WERI-Rb-1 (cell line): ENCODE data around the gene CECR2.

Experiments
- DNase-seq: peaks from one replicate; pipeline ENCODE4 v3.0.0-alpha.2; 2020
- H3K27ac ChIP-seq: fragments of 250-450 bp; sonication (Bioruptor Pico); 2 replicates; pipeline ENCODE4 v1.5.1; 2020; ENCODE audit warnings: mild to moderate bottlenecking, moderate library complexity
- H3K27me3 ChIP-seq: fragments of 250-450 bp; sonication (Bioruptor Pico); 2 replicates; pipeline ENCODE4 v1.5.1; 2021; ENCODE audit warnings: mild to moderate bottlenecking, low read depth, moderate library complexity; ENCODE audit not compliant: insufficient read depth, severe bottlenecking
- H3K36me3 ChIP-seq: fragments of 250-450 bp; sonication (Bioruptor Pico); 2 replicates; pipeline ENCODE4 v1.5.1; 2020; ENCODE audit warnings: mild to moderate bottlenecking, moderate library complexity
- H3K4me3 ChIP-seq: 2 replicates; pipeline ENCODE4 v1.5.1; 2011; ENCODE audit warnings: low read depth, mild to moderate bottlenecking, control low read depth, low read length
- H3K9me3 ChIP-seq: fragments of 250-450 bp; sonication (Bioruptor Pico); 2 replicates; pipeline ENCODE4 v1.5.1; 2021; ENCODE audit warnings: mild to moderate bottlenecking, moderate library complexity; ENCODE audit not compliant: severe bottlenecking
- TF ChIP-seq, protein P1 (sequence below): IDR thresholded peaks from 2 replicates; pipeline ENCODE4 v1.5.1; 2011; ENCODE audit warnings: low read depth, mild to moderate bottlenecking, control low read depth, inconsistent platforms, low read length

The CECR2 gene

DNA sequence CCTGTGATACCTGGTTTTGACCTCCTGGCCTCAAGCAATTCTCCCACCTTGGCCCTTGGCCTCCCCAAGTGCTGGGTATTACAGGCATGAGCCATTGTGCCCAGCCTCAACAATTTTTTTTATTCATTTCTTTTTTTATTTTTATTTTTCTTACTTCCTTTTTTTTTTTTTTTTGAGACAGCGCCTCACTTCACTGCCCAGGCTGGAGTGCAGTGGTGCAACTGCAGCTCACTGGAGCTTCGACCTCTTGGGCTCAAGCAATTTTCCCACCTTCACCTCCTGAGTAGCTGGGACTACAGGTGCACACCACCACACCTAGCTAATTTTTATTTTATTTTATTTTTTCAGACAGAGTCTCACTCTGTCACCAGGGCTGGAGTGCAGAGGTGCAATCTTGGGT, 25.5 kb upstream of the CECR2 start:
- TF ChIP-seq, protein P1, sequence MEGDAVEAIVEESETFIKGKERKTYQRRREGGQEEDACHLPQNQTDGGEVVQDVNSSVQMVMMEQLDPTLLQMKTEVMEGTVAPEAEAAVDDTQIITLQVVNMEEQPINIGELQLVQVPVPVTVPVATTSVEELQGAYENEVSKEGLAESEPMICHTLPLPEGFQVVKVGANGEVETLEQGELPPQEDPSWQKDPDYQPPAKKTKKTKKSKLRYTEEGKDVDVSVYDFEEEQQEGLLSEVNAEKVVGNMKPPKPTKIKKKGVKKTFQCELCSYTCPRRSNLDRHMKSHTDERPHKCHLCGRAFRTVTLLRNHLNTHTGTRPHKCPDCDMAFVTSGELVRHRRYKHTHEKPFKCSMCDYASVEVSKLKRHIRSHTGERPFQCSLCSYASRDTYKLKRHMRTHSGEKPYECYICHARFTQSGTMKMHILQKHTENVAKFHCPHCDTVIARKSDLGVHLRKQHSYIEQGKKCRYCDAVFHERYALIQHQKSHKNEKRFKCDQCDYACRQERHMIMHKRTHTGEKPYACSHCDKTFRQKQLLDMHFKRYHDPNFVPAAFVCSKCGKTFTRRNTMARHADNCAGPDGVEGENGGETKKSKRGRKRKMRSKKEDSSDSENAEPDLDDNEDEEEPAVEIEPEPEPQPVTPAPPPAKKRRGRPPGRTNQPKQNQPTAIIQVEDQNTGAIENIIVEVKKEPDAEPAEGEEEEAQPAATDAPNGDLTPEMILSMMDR: no peak
- DNase-seq: no peak
- Histone ChIP-seq H3K9me3 (no peaks in the 10 kb centered on the region), H3K27me3 (peaks cover 1% of the 10 kb centered on the region), H3K27ac (no peak overlapping the region), H3K36me3 (no peaks in the 10 kb centered on the region), H3K4me3 (no peak overlapping the region)

DNA sequence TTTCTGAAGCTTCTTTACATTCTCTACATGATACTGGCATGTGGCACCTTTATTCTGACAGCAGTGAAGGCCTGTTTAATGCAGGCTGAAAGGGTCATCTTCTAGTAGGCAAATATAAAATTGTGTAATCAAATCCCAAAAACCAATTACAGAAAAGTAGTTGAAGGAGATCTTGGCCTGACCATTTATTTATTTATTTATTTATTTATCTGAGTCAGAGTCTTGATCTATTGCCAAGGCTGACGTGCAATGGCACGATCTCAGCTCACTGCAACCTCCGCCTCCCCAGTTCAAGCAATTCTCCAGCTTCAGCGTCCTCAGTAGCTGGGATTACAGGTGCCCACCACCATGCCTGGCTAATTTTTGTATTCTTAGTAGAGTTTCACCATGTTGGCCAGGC, 22.7 kb upstream of the CECR2 start:
- TF ChIP-seq, protein P1: no peak
- Histone ChIP-seq H3K36me3 (no peaks in the 10 kb centered on the region), H3K4me3 (no peak overlapping the region), H3K27me3 (peaks cover 4% of the 10 kb centered on the region), H3K27ac (no peak overlapping the region), H3K9me3 (no peaks in the 10 kb centered on the region)
- DNase-seq: no peak

DNA sequence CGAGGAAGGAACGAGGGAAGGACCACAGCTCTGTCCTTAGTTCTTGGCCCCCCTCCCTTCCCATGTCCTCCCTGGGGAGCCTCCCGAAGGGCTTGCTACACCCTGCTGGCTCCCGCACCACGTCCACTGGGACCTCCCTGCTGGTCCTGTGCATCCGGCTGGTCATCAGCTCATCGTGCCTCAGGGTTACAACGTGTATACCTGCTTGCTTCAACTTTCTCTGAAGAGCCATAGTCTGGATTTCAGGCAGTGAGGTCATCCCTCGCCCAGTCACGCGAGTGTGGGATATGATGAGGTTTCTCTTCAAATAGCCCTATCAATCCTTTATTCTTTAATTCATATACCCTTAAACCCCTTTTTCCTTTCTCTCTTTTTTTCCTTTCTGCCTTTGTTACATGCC, 21.5 kb upstream of the CECR2 start:
- no peak for DNase-seq
- Histone ChIP-seq H3K27ac (no peak overlapping the region), H3K9me3 (no peaks in the 10 kb centered on the region), H3K27me3 (peaks cover 4% of the 10 kb centered on the region), H3K4me3 (no peak overlapping the region), H3K36me3 (no peaks in the 10 kb centered on the region)
- TF ChIP-seq, protein P1: no peak

DNA sequence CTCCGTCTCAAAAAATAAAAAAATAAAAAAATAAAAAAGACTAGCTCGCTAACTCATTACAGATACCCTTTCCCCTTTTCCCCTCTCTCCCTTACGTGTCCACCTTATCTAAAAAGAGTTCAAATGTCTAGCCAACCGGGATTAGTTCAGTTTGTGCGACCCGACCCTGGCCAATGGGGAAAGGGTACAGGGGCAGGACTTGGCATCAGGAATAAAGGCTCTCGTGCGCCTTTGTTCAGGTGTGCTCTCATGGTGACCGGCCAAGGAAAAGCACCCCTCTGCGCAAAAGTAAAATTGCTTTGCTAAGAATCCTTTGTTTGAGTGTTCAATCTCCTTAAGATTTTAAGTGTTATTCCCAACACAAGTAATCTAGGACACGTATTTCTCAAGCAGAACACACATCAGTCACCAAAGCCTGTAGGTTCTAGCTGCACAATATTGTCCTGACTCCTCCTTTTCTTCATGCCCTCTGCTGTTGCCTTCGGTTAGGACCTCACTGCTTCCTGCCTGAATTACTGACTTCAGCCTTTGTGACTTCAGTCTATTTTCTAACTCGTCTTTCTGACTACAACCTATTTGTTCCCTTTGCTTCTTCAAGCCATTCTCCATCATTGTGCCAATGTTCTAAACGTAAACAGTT, 20.7 kb upstream of the CECR2 start:
- H3K36me3 ChIP-seq: no peaks in the 10 kb centered on the region
- no peak overlapping the region for H3K4me3 ChIP-seq
- TF ChIP-seq, protein P1: no peak
- peaks cover 4% of the 10 kb centered on the region for H3K27me3 ChIP-seq
- no peak overlapping the region for H3K27ac ChIP-seq
- H3K9me3 ChIP-seq: no peaks in the 10 kb centered on the region
- no peak for DNase-seq

DNA sequence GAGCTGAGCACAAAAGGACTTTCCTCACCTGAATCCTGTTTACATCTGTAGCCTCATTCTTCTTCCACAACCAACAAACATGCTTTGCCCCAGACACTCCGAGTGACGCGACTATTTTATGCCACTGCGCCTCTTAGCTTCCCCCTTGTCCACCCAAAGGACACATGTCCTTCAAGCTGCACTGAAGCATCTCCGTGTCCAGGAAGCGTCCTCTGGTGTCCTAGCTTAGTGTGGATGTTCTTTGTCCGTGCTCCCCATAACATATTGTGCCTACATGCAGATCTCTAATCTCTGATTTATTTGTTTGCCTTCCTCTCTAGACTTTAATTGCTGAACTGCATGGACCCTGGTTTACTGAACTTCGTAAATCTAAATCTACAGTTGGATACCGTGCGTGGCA, 20.1 kb upstream of the CECR2 start:
- no peaks in the 10 kb centered on the region for H3K9me3 ChIP-seq
- H3K27me3 ChIP-seq: peaks cover 4% of the 10 kb centered on the region
- no peak overlapping the region for H3K27ac ChIP-seq
- TF ChIP-seq, protein P1: no peak
- H3K36me3 ChIP-seq: no peaks in the 10 kb centered on the region
- H3K4me3 ChIP-seq: no peak overlapping the region
- DNase-seq: no peak

DNA sequence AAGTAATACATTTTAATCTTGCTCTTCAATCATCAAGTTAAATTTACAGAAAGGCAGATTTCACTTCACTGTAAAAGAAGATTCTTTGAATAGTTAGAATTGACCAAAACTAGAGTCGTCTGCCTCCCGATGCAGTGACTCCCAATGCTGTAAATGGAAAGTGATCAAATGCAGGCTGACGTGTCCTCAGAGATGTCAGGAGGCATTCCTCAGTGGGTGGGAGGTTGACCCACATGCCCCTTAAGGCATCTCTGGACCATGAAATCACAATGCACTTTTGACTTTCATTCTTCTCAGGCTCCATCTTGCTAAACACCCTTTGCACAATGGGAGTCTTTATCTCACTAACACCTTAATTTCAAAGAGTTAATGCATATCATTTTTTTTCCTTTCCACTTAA, 19.0 kb upstream of the CECR2 start:
- H3K4me3 ChIP-seq: no peak overlapping the region
- H3K9me3 ChIP-seq: no peaks in the 10 kb centered on the region
- H3K27ac ChIP-seq: no peak overlapping the region
- TF ChIP-seq, protein P1: no peak
- H3K36me3 ChIP-seq: no peaks in the 10 kb centered on the region
- peaks cover 4% of the 10 kb centered on the region for H3K27me3 ChIP-seq
- no peak for DNase-seq
